GM12878 (cell line): ENCODE results near the gene MYRF. TPM values are rescaled to one million over a fixed set of nuclear protein-coding genes. Genes with fewer than 3 reads are reported as not detected.

ENCODE experiments used
- BCL3 ChIP-seq: IDR thresholded peaks from 2 replicates; pipeline ENCODE4 v1.6.1; 2011; ENCODE audit warnings: borderline replicate concordance, low read depth, mild to moderate bottlenecking, moderate library complexity, low read length; ENCODE audit not compliant: insufficient read depth, poor library complexity, severe bottlenecking
- BMI1 ChIP-seq: fragments of 450-650 bp; IDR thresholded peaks from 2 replicates; pipeline ENCODE4 v1.6.1; 2016; ENCODE audit warnings: mild to moderate bottlenecking, moderate library complexity, borderline replicate concordance
- CBFB ChIP-seq: IDR thresholded peaks from 2 replicates; pipeline ENCODE4 v1.6.1; 2016; ENCODE audit warnings: antibody characterized with exemption, low read depth
- CREB1 ChIP-seq: IDR thresholded peaks from 2 replicates; pipeline ENCODE4 v1.6.1; 2012; ENCODE audit warnings: low read depth, mild to moderate bottlenecking, inconsistent platforms
- FOS ChIP-seq: IDR thresholded peaks from 3 replicates; pipeline ENCODE4 v1.6.1; 2011; ENCODE audit warnings: borderline replicate concordance; ENCODE audit not compliant: insufficient read length; ENCODE audit errors: extremely low read depth
- HDGF ChIP-seq: fragments of 450-650 bp; IDR thresholded peaks from 2 replicates; pipeline ENCODE4 v1.6.1; 2016; ENCODE audit warnings: antibody characterized with exemption
- MLLT1 ChIP-seq: fragments of 450-650 bp; IDR thresholded peaks from 2 replicates; pipeline ENCODE4 v1.6.1; 2016; ENCODE audit warnings: mild to moderate bottlenecking
- NBN ChIP-seq: fragments of 450-650 bp; IDR thresholded peaks from 2 replicates; pipeline ENCODE4 v1.6.1; 2016
- POLR2AphosphoS5 ChIP-seq: IDR thresholded peaks from 2 replicates; pipeline ENCODE4 v1.6.1; 2011; ENCODE audit warnings: mild to moderate bottlenecking, low read length, inconsistent platforms
- SMARCA5 ChIP-seq: fragments of 450-650 bp; IDR thresholded peaks from 2 replicates; pipeline ENCODE4 v1.6.1; 2017; ENCODE audit warnings: mild to moderate bottlenecking
- SUPT20H ChIP-seq: IDR thresholded peaks from 2 replicates; pipeline ENCODE4 v1.6.1; 2011; ENCODE audit warnings: low read depth, mild to moderate bottlenecking, low read length, moderate library complexity, borderline replicate concordance; ENCODE audit not compliant: control insufficient read depth
- polyA plus RNA-seq, 11 experiments: library from polyadenylated mRNA; depleted of rRNA in 4 of 11; unstranded in 6 of 11; stranded (reverse) in 5 of 11; fragments of >200 nt; fragmentation: Nextera tagmentation in 4 of 11; fragmentation: Illumina TruSeq in 1 of 11; extraction: Ambion mirVana in 4 of 11; extraction: Trizol in 1 of 11; gene quantifications; 1 replicate in 1 of 11; 2 replicates in 10 of 11; pipeline versions ENCODE4 v1.2.1 to v1.2.3, GENCODE V29; 2011 to 2016; ENCODE audit warnings: inconsistent platforms in 2 of 11, missing spikeins in 2 of 11, low read depth in 1 of 11
- total RNA-seq, 4 experiments: library from RNA; depleted of rRNA in 3 of 4; stranded (reverse); fragments of >200 nt in 3 of 4; fragmentation: Illumina TruSeq in 1 of 4; extraction: Trizol in 1 of 4; gene quantifications; 2 replicates each; pipeline versions ENCODE4 v1.2.1 to v1.2.3, GENCODE V29; 2013 to 2021
- TF ChIP-seq, protein P1 (sequence below): fragments of 450-650 bp; IDR thresholded peaks from 2 replicates; pipeline ENCODE4 v1.6.1; 2014; ENCODE audit warnings: mild to moderate bottlenecking
- TF ChIP-seq, protein P2 (sequence below): fragments of 450-650 bp; IDR thresholded peaks from 2 replicates; pipeline ENCODE4 v1.6.1; 2017; ENCODE audit warnings: mild to moderate bottlenecking
- TF ChIP-seq, protein P3 (sequence below): fragments of 450-650 bp; formaldehyde crosslinking; IDR thresholded peaks from 2 replicates; pipeline ENCODE4 v1.5.0; 2022; ENCODE audit warnings: mild to moderate bottlenecking, missing genetic modification characterization
- TF ChIP-seq, protein P4 (sequence below): fragments of 150-350 bp; IDR thresholded peaks from 2 replicates; pipeline ENCODE4 v1.6.1; 2016; ENCODE audit warnings: low read depth, low read length

The MYRF gene
- total and polyA plus RNA-seq, 10 of the 15 experiments (the other 5 are each of a cell fraction or from before 2014, with no cell fraction given), result 0.27 to 15.6 (median 0.89) TPM

- TF ChIP-seq BMI1 (no peak), MLLT1 (peak; percentile 94), NBN (no peak), CBFB (no peak), SUPT20H (no peak), HDGF (no peak; the same call in 1 of the 2 replicates), FOS (no peak), BCL3 (no peak), POLR2AphosphoS5 (no peak), CREB1 (no peak), SMARCA5 (no peak)
- TF ChIP-seq, protein P1, sequence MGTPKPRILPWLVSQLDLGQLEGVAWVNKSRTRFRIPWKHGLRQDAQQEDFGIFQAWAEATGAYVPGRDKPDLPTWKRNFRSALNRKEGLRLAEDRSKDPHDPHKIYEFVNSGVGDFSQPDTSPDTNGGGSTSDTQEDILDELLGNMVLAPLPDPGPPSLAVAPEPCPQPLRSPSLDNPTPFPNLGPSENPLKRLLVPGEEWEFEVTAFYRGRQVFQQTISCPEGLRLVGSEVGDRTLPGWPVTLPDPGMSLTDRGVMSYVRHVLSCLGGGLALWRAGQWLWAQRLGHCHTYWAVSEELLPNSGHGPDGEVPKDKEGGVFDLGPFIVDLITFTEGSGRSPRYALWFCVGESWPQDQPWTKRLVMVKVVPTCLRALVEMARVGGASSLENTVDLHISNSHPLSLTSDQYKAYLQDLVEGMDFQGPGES, result no peak
- TF ChIP-seq, protein P2, sequence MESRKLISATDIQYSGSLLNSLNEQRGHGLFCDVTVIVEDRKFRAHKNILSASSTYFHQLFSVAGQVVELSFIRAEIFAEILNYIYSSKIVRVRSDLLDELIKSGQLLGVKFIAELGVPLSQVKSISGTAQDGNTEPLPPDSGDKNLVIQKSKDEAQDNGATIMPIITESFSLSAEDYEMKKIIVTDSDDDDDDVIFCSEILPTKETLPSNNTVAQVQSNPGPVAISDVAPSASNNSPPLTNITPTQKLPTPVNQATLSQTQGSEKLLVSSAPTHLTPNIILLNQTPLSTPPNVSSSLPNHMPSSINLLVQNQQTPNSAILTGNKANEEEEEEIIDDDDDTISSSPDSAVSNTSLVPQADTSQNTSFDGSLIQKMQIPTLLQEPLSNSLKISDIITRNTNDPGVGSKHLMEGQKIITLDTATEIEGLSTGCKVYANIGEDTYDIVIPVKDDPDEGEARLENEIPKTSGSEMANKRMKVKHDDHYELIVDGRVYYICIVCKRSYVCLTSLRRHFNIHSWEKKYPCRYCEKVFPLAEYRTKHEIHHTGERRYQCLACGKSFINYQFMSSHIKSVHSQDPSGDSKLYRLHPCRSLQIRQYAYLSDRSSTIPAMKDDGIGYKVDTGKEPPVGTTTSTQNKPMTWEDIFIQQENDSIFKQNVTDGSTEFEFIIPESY, result 0 out of 2 replicates have a peak, but pooled peaks have one; percentile 38
- TF ChIP-seq, protein P3, sequence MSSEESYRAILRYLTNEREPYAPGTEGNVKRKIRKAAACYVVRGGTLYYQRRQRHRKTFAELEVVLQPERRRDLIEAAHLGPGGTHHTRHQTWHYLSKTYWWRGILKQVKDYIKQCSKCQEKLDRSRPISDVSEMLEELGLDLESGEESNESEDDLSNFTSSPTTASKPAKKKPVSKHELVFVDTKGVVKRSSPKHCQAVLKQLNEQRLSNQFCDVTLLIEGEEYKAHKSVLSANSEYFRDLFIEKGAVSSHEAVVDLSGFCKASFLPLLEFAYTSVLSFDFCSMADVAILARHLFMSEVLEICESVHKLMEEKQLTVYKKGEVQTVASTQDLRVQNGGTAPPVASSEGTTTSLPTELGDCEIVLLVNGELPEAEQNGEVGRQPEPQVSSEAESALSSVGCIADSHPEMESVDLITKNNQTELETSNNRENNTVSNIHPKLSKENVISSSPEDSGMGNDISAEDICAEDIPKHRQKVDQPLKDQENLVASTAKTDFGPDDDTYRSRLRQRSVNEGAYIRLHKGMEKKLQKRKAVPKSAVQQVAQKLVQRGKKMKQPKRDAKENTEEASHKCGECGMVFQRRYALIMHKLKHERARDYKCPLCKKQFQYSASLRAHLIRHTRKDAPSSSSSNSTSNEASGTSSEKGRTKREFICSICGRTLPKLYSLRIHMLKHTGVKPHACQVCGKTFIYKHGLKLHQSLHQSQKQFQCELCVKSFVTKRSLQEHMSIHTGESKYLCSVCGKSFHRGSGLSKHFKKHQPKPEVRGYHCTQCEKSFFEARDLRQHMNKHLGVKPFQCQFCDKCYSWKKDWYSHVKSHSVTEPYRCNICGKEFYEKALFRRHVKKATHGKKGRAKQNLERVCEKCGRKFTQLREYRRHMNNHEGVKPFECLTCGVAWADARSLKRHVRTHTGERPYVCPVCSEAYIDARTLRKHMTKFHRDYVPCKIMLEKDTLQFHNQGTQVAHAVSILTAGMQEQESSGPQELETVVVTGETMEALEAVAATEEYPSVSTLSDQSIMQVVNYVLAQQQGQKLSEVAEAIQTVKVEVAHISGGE (CRISPR knock-in tag), result no peak
- TF ChIP-seq, protein P4, sequence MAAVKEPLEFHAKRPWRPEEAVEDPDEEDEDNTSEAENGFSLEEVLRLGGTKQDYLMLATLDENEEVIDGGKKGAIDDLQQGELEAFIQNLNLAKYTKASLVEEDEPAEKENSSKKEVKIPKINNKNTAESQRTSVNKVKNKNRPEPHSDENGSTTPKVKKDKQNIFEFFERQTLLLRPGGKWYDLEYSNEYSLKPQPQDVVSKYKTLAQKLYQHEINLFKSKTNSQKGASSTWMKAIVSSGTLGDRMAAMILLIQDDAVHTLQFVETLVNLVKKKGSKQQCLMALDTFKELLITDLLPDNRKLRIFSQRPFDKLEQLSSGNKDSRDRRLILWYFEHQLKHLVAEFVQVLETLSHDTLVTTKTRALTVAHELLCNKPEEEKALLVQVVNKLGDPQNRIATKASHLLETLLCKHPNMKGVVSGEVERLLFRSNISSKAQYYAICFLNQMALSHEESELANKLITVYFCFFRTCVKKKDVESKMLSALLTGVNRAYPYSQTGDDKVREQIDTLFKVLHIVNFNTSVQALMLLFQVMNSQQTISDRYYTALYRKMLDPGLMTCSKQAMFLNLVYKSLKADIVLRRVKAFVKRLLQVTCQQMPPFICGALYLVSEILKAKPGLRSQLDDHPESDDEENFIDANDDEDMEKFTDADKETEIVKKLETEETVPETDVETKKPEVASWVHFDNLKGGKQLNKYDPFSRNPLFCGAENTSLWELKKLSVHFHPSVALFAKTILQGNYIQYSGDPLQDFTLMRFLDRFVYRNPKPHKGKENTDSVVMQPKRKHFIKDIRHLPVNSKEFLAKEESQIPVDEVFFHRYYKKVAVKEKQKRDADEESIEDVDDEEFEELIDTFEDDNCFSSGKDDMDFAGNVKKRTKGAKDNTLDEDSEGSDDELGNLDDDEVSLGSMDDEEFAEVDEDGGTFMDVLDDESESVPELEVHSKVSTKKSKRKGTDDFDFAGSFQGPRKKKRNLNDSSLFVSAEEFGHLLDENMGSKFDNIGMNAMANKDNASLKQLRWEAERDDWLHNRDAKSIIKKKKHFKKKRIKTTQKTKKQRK, result no peak
These were observed 2.4 kb downstream of the MYRF start (continued) for GRCh38 chr11:61754534-61755482.
